Measurements from ENCODE around the gene ILK. TPM values are rescaled to one million over a fixed set of nuclear protein-coding genes. Genes with fewer than 3 reads are reported as not detected.

The ILK gene
- total and polyA plus RNA-seq, 10 of the 15 experiments (the other 5 are each of a cell fraction or from before 2014, with no cell fraction given): 51.8 to 163 (median 92.0) TPM

DNA sequence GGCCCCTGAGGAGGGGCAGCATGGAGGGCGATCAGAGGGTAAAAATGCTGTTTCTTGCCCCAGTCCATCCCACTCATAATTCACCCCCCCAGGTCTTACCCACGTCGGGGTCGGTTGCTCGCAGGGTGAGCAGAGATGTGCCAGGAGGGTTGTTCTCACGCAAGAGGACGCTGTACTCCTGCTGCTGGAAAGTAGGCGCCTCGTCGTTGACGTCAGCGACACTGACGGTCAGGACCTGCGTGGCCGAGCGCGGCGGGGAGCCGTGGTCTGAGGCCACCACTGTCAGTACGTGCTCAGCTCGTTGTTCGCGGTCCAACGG is 26.0 kb downstream of the ILK start (continued):
- TF ChIP-seq SUZ12 (IDR thresholded peaks at IDR 0.05; ENCODE audit: unreplicated experiment): no peak

DNA sequence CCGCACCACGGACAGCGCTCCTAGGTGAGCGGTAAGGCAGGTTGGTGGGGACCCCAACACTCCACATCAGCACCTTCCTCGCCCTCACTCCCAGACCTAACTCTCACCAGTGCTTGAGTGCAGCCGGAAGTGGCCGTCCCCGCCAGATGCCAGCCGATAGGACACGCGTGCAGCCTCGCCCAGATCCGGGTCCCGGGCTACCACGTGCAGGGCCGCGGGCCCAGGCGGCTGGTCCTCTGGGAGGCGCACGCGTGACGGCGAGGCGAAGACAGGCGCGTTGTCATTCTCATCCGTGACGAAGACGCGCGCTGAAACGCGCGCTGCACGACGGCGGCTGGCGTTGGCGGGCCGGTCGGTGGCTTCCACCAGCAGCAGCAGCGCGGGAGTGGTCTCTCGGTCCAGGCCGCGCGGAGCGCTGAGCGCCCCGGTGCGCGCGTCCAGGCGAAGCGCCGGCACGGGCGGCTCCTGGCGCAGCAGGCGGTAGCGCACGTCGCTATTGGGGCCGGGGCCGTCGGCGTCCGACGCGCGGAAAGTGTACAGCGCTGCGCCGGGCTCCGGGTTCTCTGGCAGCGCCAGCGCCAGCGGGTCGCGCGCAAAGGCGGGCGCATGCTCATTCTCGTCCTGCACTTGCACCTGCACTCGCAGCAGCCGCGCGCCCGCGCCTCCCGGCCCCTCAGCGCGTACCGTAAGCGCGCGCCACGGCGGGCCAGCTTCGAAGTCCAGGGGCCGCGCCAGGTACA is 26.5 kb downstream of the ILK start:
- H3K36me3 ChIP-seq (ENCODE audit: control insufficient read depth in 2 of 2, insufficient read depth in 2 of 2, low read length in 1 of 2): no peaks in the 10 kb centered on the region
- H3K4me2 ChIP-seq (ENCODE audit: control insufficient read depth, insufficient read depth): no peak overlapping the region
- H3K79me2 ChIP-seq (ENCODE audit: control insufficient read depth, insufficient read depth, low read length): no peaks in the 10 kb centered on the region
- ATAC-seq: no peak
- BruUV-seq (replicated peaks): no TSS peak
- in situ Hi-C loops (cut with MboI) (no loop called here), intact Hi-C loops (cut with micrococcal nuclease; ENCODE audit: unreplicated experiment) (no loop called here)
- H3K9ac ChIP-seq (ENCODE audit: control insufficient read depth, insufficient read depth, low read length): no peak overlapping the region
- no peak for DNase-seq (ENCODE audit: low read depth, low spot score)
- ChIA-PET POLR2A (no interaction called here), RAD21 (ENCODE audit: unreplicated experiment) (no interaction called here), CTCF (interaction anchor here (1.1 to 2.3 kb wide), 3 partner anchors 11 to 13 kb away, joined by 3 to 6 read pairs (median 4); partner anchors contain the start of gene TPP1), SMC1A (ENCODE audit: uncharacterized antibody, unreplicated experiment) (interaction anchor here (0.7 kb wide), 1 partner anchor 11 kb away, joined by 3 read pairs; the partner anchor contains the start of gene TPP1)
- H3K27me3 ChIP-seq (replicated peaks in 1 of 2; ENCODE audit: control insufficient read depth in 2 of 2, insufficient read depth in 2 of 2, low read length in 1 of 2): no peaks in the 10 kb centered on the region
- 95% methylated on average over 56 of the region's 102 CpGs for WGBS (ENCODE audit: insufficient coverage, insufficient replicate concordance, low lambda C conversion rate, missing lambda C conversion rate)
- H2AFZ ChIP-seq (ENCODE audit: control insufficient read depth, low read depth, low read length): no peak overlapping the region
- H3K4me3 ChIP-seq: no peak overlapping the region
- no peak for FAIRE-seq
- H4K20me1 ChIP-seq (ENCODE audit: control insufficient read depth, insufficient read depth): no peaks in the 10 kb centered on the region
- H3K27ac ChIP-seq (ENCODE audit: control insufficient read depth, insufficient read depth): no peak overlapping the region
- H3K4me1 ChIP-seq (ENCODE audit: control insufficient read depth, insufficient read depth, low read length): peaks cover 9% of the 10 kb centered on the region
- H3K9me3 ChIP-seq (replicated peaks; ENCODE audit: control insufficient read depth, insufficient read depth, low read length): no peaks in the 10 kb centered on the region
- TF ChIP-seq HDAC2 (IDR thresholded peaks at IDR 0.05) (no peak), FOS (IDR thresholded peaks at IDR 0.05; ENCODE audit: borderline replicate concordance, extremely low read depth, insufficient read length) (no peak), MEF2B (IDR thresholded peaks at IDR 0.05; ENCODE audit: partially characterized antibody, poor library complexity, severe bottlenecking) (no peak), TCF12 (IDR thresholded peaks at IDR 0.05; ENCODE audit: low read depth, low read length) (no peak), JUNB (IDR thresholded peaks at IDR 0.05) (no peak), ESRRA (IDR thresholded peaks at IDR 0.05; ENCODE audit: low read length) (no peak), FOXM1 (IDR thresholded peaks at IDR 0.05; ENCODE audit: low read depth, low read length) (no peak), RB1 (IDR thresholded peaks at IDR 0.05; ENCODE audit: borderline replicate concordance) (no peak), RAD51 (IDR thresholded peaks at IDR 0.05) (no peak)
- TF ChIP-seq, protein P1, sequence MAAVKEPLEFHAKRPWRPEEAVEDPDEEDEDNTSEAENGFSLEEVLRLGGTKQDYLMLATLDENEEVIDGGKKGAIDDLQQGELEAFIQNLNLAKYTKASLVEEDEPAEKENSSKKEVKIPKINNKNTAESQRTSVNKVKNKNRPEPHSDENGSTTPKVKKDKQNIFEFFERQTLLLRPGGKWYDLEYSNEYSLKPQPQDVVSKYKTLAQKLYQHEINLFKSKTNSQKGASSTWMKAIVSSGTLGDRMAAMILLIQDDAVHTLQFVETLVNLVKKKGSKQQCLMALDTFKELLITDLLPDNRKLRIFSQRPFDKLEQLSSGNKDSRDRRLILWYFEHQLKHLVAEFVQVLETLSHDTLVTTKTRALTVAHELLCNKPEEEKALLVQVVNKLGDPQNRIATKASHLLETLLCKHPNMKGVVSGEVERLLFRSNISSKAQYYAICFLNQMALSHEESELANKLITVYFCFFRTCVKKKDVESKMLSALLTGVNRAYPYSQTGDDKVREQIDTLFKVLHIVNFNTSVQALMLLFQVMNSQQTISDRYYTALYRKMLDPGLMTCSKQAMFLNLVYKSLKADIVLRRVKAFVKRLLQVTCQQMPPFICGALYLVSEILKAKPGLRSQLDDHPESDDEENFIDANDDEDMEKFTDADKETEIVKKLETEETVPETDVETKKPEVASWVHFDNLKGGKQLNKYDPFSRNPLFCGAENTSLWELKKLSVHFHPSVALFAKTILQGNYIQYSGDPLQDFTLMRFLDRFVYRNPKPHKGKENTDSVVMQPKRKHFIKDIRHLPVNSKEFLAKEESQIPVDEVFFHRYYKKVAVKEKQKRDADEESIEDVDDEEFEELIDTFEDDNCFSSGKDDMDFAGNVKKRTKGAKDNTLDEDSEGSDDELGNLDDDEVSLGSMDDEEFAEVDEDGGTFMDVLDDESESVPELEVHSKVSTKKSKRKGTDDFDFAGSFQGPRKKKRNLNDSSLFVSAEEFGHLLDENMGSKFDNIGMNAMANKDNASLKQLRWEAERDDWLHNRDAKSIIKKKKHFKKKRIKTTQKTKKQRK (IDR thresholded peaks at IDR 0.05; ENCODE audit: low read depth, low read length): no peak
- TF ChIP-seq, protein P2, sequence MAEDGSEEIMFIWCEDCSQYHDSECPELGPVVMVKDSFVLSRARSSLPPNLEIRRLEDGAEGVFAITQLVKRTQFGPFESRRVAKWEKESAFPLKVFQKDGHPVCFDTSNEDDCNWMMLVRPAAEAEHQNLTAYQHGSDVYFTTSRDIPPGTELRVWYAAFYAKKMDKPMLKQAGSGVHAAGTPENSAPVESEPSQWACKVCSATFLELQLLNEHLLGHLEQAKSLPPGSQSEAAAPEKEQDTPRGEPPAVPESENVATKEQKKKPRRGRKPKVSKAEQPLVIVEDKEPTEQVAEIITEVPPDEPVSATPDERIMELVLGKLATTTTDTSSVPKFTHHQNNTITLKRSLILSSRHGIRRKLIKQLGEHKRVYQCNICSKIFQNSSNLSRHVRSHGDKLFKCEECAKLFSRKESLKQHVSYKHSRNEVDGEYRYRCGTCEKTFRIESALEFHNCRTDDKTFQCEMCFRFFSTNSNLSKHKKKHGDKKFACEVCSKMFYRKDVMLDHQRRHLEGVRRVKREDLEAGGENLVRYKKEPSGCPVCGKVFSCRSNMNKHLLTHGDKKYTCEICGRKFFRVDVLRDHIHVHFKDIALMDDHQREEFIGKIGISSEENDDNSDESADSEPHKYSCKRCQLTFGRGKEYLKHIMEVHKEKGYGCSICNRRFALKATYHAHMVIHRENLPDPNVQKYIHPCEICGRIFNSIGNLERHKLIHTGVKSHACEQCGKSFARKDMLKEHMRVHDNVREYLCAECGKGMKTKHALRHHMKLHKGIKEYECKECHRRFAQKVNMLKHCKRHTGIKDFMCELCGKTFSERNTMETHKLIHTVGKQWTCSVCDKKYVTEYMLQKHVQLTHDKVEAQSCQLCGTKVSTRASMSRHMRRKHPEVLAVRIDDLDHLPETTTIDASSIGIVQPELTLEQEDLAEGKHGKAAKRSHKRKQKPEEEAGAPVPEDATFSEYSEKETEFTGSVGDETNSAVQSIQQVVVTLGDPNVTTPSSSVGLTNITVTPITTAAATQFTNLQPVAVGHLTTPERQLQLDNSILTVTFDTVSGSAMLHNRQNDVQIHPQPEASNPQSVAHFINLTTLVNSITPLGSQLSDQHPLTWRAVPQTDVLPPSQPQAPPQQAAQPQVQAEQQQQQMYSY (CRISPR knock-in tag; IDR thresholded peaks at IDR 0.05): no peak
- TF ChIP-seq, protein P3, sequence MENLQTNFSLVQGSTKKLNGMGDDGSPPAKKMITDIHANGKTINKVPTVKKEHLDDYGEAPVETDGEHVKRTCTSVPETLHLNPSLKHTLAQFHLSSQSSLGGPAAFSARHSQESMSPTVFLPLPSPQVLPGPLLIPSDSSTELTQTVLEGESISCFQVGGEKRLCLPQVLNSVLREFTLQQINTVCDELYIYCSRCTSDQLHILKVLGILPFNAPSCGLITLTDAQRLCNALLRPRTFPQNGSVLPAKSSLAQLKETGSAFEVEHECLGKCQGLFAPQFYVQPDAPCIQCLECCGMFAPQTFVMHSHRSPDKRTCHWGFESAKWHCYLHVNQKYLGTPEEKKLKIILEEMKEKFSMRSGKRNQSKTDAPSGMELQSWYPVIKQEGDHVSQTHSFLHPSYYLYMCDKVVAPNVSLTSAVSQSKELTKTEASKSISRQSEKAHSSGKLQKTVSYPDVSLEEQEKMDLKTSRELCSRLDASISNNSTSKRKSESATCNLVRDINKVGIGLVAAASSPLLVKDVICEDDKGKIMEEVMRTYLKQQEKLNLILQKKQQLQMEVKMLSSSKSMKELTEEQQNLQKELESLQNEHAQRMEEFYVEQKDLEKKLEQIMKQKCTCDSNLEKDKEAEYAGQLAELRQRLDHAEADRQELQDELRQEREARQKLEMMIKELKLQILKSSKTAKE (IDR thresholded peaks at IDR 0.05; ENCODE audit: low read depth, poor library complexity, severe bottlenecking): no peak

Data from GM12878 (cell line).